ENCODE measurements around the gene NES.
"Not testable (repeated sequence)": the region's sequence is repeated elsewhere in the genome, so short reads cannot be mapped to it uniquely, and the experiment has no call there.

Gene NES

DNA sequence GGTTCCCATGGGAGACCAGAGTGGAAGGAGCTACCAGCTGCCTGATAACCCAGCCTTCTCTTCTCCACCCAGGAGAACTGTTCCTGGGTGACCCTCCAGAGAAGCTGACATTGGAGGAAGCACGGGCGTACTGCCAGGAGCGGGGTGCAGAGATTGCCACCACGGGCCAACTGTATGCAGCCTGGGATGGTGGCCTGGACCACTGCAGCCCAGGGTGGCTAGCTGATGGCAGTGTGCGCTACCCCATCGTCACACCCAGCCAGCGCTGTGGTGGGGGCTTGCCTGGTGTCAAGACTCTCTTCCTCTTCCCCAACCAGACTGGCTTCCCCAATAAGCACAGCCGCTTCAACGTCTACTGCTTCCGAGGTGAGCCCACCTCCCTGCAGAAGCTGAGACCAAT is 28.7 kb downstream of the NES start:
- DNase-seq (ENCODE audit: low read depth in 1 of 2, low spot score in 1 of 2), result no peak

GRCh38 chr1:156647351-156647750 is 29.9 kb downstream of the NES start:
- no peak for DNase-seq (ENCODE audit: low read depth in 1 of 2, low spot score in 1 of 2)

GRCh38 chr1:156646738-156647211 is 30.4 kb downstream of the NES start:
- DNase-seq (ENCODE audit: low read depth in 1 of 2, low spot score in 1 of 2), result no peak

DNA sequence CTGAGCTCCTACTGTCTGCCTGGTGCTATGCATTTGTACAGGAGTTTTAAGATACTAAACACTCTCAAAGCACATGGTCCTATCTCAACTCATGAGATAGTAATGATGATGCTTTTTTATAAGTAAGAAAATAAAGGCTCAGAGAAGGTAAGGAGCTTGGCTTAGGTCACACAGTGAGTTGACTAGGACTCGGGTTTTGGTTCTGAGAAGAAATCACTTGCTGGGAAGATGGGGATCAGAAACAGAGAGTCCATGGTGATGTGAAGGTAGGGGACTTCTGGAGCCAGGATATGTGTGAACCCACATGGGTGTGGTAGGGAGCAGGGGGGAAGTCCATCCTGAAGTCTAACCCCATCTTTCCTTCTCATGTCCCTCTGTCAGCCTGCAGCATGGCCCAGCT is 31.5 kb downstream of the NES start:
- DNase-seq (ENCODE audit: low read depth in 1 of 2, low spot score in 1 of 2), result no peak

DNA sequence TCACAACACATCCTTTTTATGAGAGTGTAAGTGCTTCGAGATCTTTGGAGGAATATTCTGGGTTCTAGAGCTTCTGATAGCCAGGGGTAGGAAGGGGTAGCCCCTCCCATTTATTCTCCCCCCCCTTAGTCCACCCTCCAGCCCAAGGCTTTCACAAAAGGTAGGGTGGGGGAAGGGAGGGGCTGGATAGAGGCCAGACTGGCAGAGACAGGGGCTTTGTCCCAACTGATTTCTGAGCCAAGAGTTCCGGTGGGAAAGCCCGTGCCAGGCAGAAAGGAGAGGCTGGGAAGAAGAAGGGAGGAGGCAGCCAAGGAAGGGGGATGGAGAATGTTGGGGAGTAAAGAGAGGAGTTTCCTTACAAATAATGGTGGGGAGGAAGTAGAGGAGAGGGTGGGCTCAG is 32.2 kb downstream of the NES start:
- no peak for DNase-seq (ENCODE audit: low read depth in 1 of 2, low spot score in 1 of 2)

DNA sequence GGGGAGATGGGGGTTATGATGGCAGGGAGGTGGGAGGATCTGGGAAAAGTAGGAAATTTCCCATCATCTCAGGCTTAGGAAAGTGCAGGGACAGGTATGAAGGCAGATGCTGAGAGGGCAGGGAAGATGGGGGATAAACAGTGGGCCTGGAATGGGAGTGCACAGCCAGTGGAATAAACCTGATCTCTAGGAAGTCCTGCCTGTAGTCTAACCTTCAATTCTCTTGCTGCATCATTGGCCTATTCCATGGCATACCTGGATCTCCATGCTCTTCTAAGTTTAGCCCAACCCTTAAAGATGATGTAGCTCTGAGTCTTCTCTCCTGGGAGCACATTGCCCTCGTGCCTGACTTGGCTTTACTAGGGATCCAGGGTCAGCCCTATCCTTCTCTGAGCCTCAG is 32.6 kb downstream of the NES start:
- no peak for DNase-seq (ENCODE audit: low read depth in 1 of 2, low spot score in 1 of 2)

DNA sequence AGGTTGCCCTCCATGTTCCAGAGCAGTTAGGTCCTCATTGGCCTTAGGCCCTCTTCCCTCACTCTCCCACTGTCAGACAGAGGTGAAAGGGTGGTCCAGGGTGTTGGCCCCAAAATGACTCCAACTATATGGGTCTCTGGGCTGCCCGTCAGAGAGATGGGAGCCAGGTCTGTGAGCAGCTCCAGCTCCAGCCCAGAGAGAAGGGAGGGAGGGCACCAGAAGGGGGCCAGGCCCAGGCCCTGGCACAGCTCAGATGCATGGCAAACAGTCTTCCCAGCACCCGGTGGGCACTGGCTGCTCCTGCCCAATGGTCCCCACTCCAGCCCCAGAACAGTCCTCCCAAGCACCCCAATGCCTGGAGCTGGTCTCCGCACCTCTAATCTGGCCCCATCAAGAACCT is 33.1 kb downstream of the NES start:
- no peak for DNase-seq (ENCODE audit: low read depth in 1 of 2, low spot score in 1 of 2)

- no peak for DNase-seq (ENCODE audit: low read depth in 1 of 2, low spot score in 1 of 2)
Observed at GRCh38 chr1:156643778-156644092, 33.5 kb downstream of the NES start.

- DNase-seq (ENCODE audit: low read depth in 1 of 2, low spot score in 1 of 2), result no peak
Observed at GRCh38 chr1:156643049-156643777, 34.0 kb downstream of the NES start.

DNA sequence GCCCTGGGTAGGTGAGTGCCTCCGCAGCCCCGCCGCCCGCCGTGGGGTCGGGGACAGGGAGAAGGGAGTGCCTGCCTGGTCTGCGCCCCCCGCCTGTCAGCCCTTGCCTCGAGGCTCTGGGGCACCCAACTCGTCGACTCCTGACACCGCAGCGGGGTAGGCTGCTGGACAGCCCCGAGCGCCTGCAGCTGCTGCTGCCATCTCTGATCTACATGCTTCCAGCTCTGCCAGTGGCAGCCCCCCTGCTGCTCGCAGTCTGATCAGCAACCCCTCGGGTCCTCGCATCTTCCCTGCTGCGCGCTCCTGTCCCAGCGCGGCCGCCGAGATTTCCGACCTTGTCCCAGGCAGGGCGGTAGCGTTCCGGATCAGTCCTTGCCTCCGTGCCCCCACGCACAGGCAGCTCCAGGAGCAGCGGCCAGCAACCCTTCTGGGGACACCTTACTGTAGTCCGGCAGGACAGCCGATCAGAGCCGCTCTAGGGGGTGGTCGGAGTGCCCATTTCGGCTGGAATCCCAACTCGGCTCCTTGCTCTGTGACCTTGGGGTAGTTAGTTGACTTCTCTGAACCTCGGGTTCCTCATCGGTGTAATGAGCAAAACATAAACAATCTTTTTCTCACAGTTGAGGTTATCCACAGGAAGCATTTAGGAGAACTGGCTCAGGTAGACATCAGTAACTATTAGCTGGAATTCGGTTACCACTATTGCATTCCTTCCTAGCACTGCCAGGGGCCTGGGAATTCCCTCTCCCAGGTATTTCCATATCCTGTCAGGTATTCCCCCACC is 34.8 kb downstream of the NES start:
- no peak for DNase-seq (ENCODE audit: low read depth in 1 of 2, low spot score in 1 of 2)

DNA sequence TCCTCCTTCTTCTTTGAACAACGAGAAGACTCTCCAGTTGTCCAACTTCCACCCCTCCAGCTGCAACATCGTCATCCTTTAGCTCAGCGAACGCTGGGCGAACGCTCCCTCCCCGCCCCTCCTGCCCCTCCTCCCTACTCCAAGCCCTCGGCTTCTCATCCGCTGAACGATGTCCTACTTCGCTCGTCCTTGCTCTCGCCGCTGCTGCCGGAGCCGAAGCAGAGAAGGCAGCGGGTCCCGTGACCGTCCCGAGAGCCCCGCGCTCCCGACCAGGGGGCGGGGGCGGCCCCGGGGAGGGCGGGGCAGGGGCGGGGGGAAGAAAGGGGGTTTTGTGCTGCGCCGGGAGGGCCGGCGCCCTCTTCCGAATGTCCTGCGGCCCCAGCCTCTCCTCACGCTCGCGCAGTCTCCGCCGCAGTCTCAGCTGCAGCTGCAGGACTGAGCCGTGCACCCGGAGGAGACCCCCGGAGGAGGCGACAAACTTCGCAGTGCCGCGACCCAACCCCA is 35.4 kb downstream of the NES start, which contains the start of gene BCAN:
BCAN (plus strand) TSS at position 357 of the 504 bp plus-strand sequence. CDS start 3,938 bp downstream, outside the sequence.
- no peak for DNase-seq (ENCODE audit: low read depth in 1 of 2, low spot score in 1 of 2)

DNA sequence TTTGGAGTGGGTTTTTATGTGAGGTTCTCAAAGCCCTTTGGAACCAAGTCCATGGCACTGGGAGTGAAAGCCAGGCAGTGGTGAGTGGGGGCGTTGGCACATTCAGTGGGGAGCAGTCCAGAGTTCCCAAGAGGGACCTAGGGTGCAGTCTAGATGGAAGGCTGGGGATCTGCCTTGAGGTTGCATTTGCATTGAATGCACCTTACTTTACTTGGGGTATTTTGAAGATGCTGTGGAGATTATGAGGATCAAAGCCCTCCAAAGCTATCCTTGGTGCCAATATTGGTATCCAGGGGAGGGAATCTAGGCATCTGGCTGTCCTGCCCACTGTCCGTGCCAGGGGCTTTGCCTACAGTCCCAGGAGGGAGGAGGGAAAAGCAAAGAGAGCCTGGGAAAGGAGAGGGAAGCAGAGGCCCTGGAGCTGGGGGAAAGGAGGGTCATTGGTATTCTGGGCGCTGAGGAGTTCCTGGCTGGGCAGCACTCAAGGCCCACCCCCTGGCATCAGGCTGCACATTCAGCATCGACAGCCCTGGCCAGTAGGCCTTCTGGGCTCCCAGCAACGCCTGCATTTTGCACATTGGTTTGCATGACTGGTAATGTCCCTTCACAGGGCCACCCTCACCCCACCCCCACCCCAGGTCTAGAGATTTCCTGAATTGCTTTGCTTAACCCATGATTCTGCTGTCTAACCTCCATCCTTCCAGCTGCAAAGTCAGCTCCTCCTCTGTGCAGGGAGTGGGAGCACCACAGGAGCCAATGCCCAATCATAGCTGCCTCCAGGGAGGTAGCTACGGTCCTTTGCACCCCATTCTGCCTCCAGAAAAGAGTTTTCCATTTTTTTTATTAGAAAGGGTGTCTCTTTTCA is 36.1 kb downstream of the NES start:
- no peak for DNase-seq (ENCODE audit: low read depth in 1 of 2, low spot score in 1 of 2)

DNA sequence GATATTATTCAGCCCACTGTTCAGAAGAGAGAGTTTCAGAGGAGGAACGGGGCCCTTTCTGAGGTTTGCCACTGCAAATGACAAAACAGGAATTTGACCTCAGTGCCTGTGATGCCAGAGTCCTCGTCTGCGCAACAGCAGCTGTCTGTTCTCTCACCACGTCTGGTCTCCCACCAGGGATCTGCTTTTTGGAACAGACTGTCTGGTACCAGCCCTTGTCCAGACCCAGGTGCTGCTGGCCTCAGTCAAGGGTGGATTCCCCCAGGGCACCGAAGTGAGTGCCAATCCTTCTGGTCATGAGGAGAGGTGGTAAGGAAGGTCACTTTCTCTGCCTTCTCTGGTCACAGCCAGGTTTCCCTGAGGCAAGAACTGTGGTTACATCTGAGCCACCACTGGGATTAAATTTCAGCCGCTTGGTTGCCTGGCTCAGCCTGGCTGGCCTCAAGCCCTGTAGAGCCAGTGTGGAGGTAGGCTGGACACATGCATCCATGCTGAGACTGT is 37.6 kb downstream of the NES start:
- DNase-seq (ENCODE audit: low read depth in 1 of 2, low spot score in 1 of 2), result no peak

DNA sequence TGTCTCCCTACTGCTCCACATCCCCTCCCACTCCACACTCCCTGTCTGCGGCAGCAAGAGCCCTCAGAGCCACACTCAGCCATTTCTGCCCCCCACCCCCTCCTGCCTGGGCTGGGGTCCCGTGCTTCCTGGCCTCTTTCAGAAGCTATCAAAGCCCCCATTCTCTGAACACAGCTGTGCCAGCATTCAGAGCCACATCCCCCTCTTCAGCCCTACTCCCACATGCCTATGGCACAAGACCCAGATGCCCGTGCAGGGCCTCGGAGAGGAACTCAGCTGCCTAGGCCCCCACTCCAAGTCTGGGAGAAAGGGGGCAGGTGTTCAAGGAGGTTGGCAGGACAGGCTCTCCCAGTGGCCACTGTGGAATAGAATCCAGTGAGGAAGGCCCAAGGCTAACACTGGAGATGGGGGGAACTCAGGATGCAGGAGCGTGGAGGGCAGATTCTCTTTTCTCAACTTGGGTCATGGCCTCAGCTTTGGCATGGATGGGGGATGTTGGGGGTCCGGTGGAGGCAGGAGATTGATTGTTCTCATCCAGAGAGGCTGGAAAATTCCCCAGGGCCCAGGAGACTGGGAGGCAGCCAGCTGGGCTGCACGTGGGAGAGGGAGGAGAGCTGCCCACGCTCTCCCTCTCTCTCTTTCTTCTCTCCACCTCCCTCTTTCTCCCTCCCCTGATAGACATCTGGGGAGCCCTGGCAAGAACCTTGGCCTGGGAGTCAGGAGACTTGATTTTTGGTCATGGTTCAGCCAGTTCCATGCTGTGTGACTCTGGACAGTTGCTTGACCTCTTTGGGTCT is 38.8 kb downstream of the NES start:
- DNase-seq (ENCODE audit: low read depth in 1 of 2, low spot score in 1 of 2), result no peak

- DNase-seq (ENCODE audit: low read depth in 1 of 2, low spot score in 1 of 2), result no peak
Observed at GRCh38 chr1:156632355-156632754, 44.9 kb downstream of the NES start.

DNA sequence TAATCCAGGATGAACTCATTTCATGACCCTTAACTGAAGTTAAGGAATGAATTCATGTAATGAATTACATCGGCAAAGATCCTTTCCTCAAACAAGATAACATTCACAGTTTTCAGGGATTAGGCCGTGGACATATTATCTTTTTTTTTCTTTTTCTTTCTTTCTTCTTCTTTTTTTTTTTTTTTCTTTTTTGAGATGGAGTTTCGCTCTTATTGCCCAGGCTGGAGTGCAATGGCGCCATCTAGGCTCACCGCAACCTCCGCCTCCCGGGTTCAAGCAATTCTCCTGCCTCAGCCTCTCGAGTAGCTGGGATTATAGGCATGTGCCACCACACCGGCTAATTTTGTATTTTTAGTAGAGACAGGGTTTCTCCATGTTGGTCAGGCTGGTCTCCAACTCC is 46.1 kb downstream of the NES start:
- not testable (repeated sequence) for DNase-seq (ENCODE audit: low read depth in 1 of 2, low spot score in 1 of 2)

DNA sequence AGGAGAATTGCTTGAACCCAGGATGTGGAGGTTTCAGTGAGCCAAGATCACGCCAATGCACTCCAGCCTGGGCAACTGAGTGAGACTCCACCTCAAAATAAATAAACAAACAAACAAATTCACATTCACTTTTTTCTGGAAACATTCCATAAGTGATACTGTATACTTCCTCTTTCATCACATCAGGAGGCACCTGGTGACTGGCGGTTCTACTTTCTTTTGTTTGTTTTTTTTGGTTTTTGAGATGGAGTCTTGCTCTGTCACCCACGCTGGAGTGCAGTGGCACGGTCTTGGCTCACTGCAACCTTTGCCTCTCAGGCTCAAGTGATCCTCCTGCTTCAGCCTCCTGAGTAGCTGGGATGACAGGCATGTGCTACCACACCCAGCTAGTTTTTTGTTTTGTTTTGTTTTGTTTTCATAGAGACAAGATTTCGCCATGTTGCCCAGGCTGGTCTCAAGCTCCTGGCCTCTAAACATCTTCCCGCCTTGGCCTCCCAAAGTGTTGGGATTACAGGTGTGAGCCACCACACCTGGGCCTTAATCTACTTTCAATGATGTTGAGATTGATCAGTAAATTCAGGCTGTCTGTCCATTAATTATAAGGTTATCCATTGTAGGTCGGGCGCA is 47.3 kb downstream of the NES start:
- no peak for DNase-seq (ENCODE audit: low read depth in 1 of 2, low spot score in 1 of 2)

GRCh38 chr1:156627313-156627880 is 49.8 kb downstream of the NES start:
- DNase-seq (ENCODE audit: low read depth in 1 of 2, low spot score in 1 of 2), result no peak

GRCh38 chr1:156626079-156626438 is 51.1 kb downstream of the NES start:
- no peak for DNase-seq (ENCODE audit: low read depth in 1 of 2, low spot score in 1 of 2)
